HG02840 (cell line): ENCODE results near the gene KRT36.

ENCODE experiments used
- ATAC-seq: cut with Tn5 transposase; IDR thresholded peaks from one replicate; pipeline ENCODE4 v1.9.1; 2021; ENCODE audit warnings: mild to moderate bottlenecking, moderate library complexity, moderate number of reproducible peaks; ENCODE audit not compliant: unreplicated experiment, low FRiP score

The KRT36 gene

DNA sequence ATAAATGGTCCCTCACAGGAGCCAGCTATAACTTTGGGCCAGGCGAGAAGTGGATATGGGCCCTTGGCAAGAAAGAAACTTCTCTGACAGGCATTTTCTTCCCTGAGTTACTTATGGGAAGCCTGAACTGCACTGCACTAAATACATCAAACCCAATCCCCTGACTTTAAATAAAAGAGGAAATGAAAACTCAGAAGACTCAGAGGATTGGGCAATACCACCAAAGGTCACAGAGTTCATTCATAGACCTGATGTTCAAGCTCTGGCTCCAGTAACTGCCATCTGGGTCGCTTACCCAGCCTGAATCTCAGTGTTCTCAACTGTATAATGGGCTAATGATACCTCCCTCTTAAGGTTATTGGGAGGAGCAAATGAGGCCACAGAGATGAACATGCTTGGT, 9.6 kb downstream of the KRT36 start:
- no peak for ATAC-seq

DNA sequence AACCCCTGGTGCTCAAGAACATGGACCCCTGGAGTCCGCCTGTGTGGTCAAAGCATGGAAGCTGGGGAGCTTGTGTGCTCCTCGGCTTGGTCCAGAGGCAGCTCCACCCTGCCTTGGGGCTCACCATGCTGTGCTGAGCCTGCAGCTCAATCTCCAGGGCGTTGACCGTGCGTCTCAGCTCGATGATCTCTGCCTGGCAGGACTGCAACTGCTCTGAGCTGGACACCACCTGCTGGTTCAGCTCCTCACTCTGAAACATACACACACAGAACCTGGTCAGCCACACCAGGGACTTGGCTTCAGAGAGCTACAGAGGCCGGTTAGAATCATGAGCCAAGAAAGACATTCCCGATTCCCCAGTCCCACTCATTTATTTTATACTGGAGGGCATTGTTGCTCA, 11.5 kb downstream of the KRT36 start:
- no peak for ATAC-seq

DNA sequence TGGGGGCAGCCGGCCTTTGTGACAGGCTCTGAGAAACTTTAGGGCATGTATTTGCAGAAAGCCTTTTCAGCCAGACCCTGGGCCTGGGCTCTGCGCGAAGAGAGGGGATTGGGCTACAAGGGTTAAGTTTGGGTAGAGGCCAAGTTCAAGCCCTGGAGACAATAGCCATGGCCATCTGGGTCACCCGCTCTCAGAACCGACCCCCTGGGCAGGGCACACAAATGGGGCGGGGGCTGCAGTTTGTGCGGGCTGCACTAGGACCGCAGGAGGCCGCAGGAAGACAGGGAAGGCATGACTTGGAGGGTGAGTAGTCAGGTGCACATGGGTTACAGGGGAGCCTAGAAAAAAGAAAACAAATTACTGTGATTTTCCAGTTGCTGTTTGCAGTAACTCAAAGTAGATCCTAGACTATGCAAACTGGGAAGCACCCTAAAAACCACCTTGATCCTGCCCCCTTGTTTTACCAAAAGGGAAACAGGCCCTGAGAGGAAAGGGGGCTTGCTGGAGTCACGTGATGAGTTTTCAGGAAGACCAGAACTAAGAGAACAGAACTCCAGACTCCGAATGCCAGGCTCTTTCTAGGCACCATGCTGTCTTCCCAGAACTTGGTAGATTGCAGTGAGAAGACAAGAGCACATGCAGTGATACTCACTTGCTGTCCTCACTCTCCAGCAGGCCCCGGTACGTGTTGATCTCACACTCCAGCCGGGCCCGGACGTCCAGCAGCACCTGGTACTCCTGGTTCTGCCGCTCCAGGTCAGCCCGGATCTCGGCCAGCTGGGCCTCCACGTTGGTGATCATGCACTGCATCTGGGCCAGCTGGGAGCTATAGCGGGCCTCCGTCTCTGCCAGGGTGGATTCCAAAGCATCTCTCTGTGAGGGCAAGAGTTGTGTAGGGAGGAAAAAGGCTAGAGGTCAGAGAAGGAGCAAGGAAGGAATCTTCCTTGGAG, 12.6 kb downstream of the KRT36 start:
- no peak for ATAC-seq

DNA sequence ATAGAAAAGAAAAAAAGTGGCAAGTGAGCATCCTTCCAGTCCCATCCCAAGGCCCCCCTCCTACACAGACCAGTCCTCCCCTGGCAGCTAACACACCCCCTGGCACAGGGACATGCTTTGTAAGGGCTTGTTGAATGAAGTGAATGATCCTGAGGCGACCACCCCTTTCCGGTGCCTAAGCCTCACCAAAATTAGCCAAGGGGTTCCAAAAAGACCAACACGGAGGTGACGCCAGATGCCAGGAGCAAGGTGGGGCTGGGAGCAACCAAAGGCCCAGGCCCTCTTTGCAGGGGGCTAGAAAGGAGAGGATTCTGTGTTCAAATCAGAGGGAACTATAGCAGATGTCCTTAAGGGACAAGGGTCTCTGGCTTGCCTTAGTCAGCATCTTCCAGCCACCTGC, 14.3 kb downstream of the KRT36 start:
- ATAC-seq, result no peak

DNA sequence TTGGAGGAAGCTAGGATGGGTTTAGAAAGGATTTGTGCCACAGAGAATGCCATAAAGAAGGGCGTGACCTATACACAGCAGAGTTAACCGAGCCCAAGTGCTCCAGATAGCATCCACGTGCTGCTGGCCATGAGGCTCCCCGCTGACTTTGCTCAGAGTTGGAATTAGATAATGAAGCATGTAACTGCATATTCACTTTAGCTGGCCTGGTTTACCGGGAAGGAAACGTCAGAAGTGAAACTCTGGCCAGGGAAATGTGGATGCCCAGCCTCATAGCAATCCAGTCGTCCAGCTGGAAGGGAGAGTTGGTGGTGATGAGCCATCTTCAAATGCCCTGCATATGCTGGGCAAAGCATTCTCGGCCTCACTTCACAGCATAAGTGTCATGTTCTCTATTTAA, 14.8 kb downstream of the KRT36 start:
- ATAC-seq, result no peak

DNA sequence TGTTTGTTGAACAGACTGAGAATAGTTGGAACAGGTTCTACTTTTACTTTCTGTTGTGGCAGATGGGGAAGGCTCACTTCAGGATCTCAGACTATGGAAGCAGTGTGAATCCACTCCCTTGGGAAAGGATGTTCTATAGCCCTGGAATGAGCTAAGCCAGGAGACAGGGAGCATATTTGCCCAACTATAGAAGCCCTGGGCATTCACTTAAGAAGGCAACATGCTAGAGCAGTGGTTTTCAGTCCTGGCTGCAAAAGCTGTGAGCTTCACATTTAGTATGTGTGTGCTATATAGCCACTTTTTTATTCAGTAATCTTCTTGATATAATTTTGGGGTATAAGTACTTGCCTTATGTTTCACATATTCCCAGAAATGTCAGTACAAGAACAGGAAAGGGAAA, 21.4 kb downstream of the KRT36 start:
- ATAC-seq, result no peak

DNA sequence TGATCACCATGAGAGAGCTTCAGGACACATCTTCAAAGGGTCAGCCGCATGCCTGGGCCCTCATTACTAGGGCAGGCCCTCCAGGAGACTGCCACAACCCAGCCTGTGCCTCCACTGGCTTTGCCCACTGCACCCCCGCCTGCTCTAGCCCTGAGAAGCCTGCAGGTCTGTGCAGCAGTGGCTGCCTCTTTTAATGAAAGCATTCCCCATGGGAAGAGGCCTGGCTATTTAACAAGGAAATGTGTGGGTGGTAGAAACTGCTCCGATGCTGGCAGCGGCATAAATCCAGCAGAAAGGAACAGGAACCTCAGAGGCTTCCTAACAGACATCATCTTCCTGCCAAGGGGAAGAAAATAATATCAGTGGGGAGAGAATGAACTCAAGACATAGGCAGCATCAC, 22.1 kb downstream of the KRT36 start:
- no peak for ATAC-seq

DNA sequence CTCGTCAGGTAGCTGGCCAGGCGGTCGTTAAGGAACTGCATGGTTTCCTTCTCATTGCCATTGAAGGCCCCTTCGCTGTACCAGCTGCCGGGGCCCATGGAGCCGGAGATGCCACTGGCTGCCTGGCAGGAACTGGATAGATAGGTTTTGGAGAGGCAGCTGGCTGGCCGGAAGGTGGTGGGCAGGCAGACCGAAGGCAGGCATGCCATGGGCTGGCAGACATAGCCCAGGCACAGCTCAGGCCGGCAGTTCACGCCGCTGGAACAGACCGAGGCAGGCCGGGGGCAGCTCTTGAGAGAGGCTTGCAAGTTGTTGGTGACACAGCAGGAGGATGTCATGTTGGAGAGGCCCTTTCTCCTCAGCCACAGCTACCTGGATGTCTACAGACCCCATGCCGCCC, 22.7 kb downstream of the KRT36 start, which contains the start of gene KRT32:
TSS of gene KRT32 (minus strand) at position 399 of the 400 bp plus-strand sequence. CDS start at position 338, 61 bp downstream.
- ATAC-seq, result no peak

DNA sequence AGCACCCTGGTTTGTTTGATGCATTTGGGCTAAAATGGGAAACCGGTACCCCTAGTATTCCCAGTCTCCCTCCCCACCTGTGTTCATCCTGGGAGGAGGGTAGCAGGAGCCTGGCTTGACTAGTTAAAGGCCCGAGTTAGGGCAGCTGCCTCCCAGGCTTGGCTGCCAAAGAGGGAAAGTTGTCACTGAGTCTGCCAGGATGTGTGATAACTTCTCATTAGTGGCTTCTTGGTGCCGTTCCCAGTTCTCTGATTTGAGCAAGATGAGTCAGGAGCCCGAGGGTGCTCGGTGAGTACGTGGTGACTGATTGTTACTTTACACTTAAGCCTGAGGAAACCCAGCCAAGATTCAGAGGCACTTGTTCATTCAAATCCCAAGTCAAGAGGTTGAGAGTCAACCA, 25.0 kb downstream of the KRT36 start:
- no peak for ATAC-seq

DNA sequence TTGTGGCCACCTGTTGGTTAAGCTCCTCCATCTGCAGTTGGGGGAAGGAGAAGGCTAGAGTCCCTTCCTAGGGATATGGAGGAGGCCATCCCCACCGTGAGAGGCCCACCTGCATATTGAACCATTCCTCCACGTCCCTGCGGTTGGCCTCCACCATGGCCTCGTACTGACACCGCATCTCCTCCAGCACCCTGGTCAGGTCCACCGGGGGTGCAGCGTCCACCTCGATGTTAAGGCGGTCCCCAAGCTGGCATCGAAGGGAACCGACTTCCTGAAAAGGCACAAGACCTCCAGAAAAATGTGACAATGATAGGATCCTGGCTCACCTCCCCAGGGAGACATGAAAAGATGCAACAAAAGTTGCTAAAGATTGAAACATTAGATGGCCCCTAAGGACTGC, 25.5 kb downstream of the KRT36 start:
- ATAC-seq, result no peak

DNA sequence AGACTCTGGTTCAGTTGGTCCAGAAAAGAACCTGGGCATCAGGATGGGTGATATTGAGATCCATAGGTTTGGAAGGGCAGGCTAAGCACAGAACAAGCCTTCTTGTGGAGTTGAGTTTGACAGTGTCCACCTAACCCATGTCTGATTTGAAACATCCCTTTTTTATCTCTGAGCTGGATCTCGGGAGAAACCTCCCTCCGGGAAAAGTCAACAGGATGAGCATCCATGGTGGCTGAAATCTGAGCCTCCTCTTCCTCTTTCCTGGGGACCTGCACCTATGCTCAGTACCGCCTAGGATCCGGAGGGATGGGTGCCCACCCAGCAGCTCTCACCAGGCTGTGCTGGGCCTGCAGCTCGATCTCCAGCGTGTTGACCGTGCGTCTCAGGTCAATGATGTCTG, 26.0 kb downstream of the KRT36 start:
- ATAC-seq, result no peak

DNA sequence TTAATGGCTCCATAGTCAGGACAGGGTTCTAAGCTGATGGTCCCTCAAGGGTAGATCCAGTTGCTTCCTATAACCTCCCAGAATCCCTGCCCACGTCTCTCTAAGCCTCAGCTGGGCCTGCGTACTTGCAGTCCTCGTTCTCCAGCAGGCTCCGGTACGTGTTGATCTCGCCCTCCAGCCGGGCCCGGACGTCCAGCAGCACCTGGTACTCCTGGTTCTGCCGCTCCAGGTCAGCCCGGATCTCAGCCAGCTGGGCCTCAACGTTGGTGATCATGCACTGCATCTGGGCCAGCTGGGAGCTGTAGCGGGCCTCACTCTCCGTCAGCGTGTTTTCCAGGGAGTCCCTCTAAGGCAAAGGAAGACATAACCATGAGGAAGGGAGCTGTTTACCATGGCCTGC, 27.0 kb downstream of the KRT36 start:
- ATAC-seq, result no peak

DNA sequence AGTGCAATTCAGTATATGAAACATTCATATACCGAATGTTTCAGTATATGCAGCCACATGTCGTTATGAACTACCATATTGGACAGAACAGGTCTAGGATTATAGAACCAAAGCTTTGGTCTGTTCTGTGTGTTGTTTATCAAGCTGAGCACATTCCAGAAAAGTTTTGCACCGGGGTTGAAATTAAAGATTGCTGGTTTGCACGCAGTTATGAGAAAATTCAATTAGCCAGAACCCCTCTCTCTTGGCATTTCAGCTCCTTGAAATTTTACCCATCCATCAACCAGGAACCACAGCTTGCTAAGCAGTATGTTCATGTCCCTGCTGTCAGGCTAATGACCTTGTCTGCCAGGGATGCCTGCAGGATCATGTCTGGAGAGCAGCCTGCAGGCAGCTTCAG, 32.0 kb downstream of the KRT36 start:
- ATAC-seq, result no peak

DNA sequence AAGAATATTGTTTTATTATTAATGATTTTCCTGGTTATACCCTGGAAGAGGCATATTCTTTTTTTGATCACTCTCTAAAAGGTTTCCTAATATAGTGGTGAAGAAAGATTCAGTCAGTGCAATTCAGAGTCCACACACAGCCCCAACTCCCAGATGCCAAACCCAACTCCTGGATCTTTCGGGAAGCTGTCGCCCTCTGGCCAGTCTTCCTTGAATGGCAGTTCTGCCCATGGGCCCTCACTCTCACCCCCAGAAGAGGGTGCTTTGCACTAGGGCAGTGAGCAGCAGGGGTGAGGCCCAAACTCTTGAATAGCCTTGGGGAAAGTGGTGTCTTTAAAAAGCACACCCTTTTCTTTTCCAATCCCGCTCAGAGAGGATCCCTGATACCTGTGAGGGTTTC, 33.5 kb downstream of the KRT36 start:
- ATAC-seq, result no peak

DNA sequence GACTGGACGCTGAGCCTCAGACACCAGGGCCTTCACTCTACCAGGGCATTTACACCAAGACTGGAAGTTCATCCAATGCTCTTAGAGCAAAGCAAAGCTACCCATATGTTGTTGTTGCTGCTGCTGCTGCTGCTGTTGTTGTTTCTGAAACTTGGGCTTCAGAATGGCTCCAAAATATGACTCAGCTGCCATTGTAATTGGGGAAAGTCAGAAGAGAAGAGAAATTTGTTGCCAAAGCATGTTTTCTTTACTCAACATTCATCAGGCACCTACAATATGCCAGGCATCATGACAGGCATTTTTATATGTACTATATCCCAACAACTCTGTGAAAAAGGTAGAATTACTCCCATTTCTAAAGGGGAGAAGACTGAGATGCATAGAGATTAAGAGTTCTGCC, 34.5 kb downstream of the KRT36 start:
- no peak for ATAC-seq

DNA sequence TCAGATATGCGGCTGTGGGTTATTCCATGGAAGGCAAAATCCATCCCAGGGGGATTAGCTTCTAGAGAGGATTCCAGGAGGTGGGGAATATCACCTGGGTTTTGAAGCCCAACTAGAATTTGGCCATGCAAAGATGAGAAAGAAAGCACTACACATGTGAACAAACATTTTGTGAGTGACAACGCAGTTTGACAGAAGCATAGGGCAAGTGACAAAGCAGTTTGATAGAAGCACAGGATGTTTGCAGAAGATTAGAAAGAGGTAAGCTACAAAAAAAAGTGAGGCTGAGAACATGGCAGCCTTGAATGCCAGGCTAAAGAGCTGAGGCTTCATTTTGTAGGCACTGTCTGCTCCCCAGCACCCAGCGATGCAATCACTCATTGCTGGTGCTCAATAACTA, 36.6 kb downstream of the KRT36 start:
- ATAC-seq, result no peak

DNA sequence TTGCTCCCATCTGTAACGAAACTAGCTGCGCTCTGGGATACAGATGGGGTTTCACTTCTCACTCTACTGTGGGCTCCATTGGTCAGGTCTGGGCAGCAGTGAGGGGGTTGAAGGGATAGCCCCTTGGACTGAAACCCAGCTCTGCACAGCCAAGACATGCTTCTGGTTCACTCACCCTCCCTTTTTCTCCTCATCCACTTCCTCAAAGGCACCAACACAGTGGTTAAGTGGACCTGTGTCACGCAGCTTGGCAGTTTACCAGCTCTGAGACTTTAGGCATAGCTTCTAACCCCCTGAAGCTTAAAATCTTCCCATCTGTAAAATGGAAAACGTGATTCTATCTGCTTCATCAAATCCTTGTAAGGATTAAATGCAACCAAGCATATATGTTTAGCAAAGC, 37.4 kb downstream of the KRT36 start:
- ATAC-seq, result no peak

DNA sequence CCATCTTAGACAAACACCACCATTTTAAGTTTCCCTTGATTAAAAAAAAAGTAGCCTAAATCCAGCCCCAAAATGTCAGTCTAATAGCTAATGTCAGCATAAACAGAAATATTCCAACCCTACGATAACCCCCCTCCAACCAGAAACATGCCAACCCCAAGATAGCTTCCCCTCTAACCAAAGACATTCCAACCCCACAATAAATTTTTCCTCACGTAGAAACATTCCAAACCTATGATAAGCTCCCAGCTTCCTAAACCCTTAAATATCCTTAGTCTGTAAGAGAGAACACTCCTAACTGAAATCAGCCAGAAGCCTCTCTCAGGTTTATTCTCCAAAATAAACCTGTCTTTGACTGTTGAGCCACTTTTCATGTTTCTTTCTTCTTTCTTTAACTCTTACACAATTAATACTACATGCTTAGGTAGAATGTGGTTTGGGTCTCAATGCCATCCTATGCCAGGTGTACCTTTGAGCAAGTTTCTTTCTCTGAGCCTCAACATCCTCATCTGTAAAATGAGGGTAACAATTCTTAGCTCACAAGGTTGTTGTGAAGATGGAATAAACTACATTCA, 38.5 kb downstream of the KRT36 start:
- ATAC-seq, result no peak

DNA sequence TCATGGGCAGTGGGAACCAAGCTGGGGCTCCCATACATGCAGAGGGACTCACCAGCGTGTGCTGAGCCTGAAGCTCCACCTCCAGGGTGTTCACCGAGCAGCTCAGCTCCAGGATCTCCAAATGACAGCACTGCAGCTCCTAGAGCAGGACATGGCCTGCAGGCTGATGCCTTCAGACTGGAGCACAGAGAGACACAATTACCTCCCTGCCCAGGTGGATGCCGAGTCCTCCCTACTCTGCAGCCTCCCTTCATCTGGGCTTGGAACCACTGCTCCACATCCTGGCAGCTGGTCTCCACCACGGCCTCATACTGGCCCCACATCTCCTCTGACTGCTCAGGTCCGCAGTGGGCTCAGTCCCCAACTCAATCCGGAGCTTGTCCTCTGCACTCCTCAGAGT, 40.7 kb downstream of the KRT36 start:
- ATAC-seq, result no peak

DNA sequence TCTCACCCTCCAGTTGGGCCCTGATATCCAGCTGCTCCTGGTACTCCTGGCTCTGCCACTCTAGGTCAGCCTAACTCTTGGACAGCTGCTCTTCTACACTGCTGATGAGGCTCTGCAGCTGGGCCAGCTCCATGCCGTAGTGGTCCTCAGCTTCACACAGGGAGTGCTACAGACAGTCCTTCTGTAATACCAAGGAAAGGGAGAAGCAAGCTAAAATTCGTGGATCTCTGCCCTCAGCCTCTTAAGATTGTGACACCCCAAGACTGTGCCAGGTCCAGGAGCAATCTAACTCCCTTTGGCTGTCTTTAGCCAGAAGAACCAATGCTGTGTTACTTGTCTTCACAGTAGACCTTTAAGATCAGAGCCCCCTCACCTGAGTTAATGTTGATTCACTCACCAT, 41.2 kb downstream of the KRT36 start:
- no peak for ATAC-seq

DNA sequence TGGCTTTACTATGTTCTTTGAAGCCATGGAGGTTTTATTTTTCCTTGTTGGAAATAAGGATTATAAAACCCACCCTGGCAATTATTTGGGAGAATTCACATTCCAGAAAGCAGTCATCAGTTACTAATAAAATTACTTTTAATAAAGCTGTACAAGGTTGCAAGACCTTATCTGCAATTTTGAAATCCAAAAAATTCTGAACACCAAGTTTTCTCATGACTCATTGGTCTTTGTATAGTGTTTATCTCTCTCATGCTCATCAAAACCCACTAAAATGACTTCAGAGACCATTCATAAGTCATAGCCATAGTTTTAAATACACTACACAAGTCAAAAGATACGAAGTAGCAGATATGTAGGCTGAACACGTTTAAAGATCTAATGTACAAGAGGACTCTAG, 42.9 kb downstream of the KRT36 start:
- ATAC-seq, result no peak

DNA sequence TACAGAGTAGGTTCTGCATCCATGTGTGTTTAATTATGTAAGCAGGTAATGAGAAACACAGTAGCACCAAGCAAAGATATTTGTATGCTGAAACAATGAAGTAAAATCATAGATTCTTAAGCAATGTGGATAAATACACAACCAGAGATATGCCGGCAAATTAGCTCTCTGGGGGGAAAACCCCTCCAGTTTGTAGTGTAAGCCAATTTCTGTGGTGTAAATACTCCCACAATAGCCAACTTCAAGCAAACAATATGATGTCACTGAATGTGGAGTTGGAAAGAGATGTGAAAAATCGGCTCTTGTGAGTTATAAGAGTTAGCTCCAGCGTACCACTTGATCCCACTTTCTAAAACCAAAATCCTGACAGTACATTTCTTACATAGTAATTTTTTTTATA, 45.1 kb downstream of the KRT36 start:
- ATAC-seq, result no peak
